ENCODE data around the gene SEMA7A.

Gene SEMA7A

DNA sequence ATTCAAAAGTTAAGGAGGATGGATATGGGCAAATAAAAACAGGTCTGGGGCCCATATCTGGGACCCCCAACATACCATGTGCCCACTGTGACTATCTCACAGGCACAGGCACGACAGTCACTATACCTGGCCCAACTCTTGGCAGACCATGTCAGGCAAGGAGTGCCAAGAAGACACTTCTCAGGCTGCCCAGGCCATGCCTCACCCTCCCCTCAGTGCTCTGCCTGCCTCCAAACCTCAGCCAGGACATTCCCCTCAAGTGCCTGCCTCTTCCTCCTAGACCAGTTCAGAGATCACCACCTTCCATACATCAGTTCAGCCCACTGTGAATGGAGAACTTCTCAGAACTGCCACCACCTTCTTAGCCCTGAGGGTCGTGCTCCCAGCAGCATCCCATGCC is 4.4 kb upstream of the SEMA7A start:
- no peak for FAIRE-seq
- no peak for DNase-seq (ENCODE audit: insufficient read length)
- TF ChIP-seq TAF1 (IDR thresholded peaks at IDR 0.05; ENCODE audit: borderline replicate concordance, low read depth, low read length): no peak
- no peak for TF ChIP-seq POLR2A (IDR thresholded peaks at IDR 0.05; ENCODE audit: low read depth, low read length)
- no peak for TF ChIP-seq POLR2AphosphoS5 (IDR thresholded peaks at IDR 0.05; ENCODE audit: low read depth, low read length)

DNA sequence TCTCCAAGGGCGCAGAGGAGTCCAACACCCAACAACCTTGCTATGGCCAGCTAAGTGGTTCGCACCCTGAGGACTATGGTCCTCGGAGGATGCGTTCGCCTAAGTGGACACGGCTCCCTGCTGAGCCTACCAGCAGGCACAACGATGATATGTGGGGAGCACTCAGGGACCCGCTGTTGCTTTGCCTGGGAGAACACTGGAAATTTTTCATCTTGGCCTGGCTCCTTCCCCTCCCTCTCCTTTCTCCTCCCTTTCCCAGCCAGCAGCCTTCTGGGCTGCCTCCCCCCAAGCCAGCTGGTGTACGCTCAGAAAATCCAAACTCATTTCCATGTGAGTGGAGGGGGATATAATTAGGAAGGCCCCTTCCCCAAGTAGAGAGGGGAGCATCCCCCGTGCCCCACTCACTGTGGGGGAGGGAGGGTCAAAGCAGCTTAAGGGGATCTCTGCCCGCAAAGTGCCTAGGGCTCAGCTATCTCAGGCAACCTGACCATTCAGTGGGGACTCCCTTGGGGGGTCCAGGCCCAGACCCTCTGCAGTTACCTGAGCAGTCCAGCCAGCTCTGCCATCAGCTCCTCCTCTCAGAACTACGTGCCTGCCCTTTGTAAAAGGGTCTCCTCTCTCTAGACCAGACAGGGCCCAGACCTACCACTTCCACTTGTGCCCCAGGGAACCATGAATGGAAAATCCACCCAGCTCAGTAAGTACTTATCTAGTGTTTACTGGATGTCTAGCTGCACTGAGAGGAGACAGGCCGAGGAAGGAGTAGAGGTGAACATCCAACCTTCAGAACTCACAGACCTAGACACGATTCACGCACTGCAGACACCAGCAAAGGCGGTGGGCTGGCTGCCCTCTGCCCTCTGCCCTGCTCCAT is 742 bp upstream of the SEMA7A start:
- TF ChIP-seq TAF1 (IDR thresholded peaks at IDR 0.05; ENCODE audit: borderline replicate concordance, low read depth, low read length) (no peak), POLR2A (IDR thresholded peaks at IDR 0.05; ENCODE audit: low read depth, low read length) (no peak), POLR2AphosphoS5 (IDR thresholded peaks at IDR 0.05; ENCODE audit: low read depth, low read length) (no peak)
- DNase-seq (ENCODE audit: insufficient read length): no peak
- peak; percentile 64 for FAIRE-seq

DNA sequence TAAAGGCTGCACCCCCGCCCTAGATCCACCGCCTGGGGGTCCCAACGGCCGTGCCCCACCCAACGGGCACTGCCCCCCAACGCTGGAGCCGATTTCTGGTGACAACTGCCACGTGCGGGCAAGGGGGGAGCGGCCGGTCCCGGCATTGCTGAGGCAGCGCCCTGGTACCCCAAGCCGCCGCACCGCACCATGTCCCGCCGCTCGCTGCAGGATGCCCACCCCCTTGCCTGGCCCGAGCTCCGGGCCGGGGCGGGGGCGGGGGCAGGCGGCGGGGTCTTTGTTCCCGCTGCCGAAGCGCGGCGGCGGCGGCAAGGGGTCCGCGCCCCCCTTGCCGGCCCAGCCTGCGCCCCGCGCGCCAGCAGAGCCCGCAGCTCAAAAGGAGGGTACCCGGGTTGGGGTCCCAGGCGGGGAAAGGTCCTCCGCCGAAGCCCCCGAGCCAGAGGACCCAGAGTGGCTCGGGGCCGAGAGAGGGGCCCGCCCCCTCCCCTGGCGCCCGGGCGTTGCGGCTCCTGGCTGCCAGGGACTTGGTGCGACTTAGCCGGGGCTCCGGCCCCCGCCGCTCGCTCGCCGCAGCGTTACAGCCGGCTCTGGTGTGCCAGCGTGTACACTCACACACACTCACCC is 678 bp downstream of the SEMA7A start:
- no peak for FAIRE-seq
- TF ChIP-seq TAF1 (IDR thresholded peaks at IDR 0.05; ENCODE audit: borderline replicate concordance, low read depth, low read length) (no peak), POLR2AphosphoS5 (IDR thresholded peaks at IDR 0.05; ENCODE audit: low read depth, low read length) (no peak), POLR2A (IDR thresholded peaks at IDR 0.05; ENCODE audit: low read depth, low read length) (no peak)
- DNase-seq (ENCODE audit: insufficient read length): no peak

DNA sequence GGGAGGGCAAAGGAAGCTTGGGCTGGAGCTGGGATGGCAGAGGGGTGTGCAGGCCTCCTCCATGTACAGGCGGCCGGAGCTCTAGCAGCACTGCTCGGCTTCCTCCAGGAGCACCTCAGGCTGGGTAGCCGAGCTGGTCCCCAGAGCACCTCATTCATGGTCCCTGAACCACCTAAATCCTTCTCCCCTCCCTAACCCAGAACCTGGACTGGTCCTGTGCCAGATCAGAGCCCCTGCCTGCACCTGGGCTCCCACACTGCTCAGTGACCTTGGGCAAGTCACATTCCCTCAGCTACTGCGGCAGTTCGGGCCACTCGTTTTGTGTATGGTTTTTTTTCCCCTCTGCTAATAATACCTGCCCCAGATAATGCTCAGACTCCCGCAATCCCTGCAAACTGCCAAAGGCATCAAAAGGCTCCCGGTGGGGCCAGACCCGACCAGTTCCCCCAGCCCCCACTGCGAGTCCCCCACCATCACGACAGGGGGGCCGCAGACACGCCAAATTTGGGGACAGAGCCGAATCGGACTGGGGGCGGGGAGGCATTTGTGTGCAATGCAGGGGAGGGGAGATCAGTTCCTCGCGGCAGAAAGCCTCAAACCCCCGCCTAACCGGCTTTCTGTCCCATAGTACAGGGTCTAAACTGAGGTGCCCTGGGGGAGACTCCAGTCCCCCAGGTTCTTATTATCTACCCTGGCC is 1.3 kb downstream of the SEMA7A start:
- FAIRE-seq (no peak), DNase-seq (ENCODE audit: insufficient read length) (no peak)
- no peak for TF ChIP-seq TAF1 (IDR thresholded peaks at IDR 0.05; ENCODE audit: borderline replicate concordance, low read depth, low read length)
- TF ChIP-seq POLR2AphosphoS5 (IDR thresholded peaks at IDR 0.05; ENCODE audit: low read depth, low read length): 0 out of 2 replicates have a peak, but pooled peaks have one; percentile 42
- peak; percentile 46; the same call in 1 of the 2 replicates for TF ChIP-seq POLR2A (IDR thresholded peaks at IDR 0.05; ENCODE audit: low read depth, low read length)

DNA sequence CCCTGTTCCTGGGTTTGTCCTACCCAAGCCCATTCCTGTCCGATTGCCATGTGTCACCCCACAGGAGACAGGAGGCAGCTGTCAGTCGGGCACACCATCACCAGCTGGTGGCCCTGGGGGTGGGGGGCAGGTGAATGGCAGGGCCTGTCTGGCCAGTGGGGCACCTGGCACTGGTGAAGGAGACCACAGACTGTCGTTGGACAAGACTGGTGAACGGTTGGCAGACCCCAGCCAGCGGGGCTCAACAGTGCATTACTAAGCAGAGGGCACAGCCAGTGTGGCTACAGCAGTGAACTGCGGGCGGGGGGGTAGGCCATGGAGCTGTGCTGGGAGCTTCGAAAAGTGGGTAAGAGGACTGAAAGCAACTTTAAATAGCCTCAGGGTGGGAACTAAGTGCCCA is 2.1 kb downstream of the SEMA7A start:
- TF ChIP-seq TAF1 (IDR thresholded peaks at IDR 0.05; ENCODE audit: borderline replicate concordance, low read depth, low read length) (no peak), POLR2AphosphoS5 (IDR thresholded peaks at IDR 0.05; ENCODE audit: low read depth, low read length) (0 out of 2 replicates have a peak, but pooled peaks have one; percentile 16)
- FAIRE-seq (no peak), DNase-seq (ENCODE audit: insufficient read length) (no peak)

DNA sequence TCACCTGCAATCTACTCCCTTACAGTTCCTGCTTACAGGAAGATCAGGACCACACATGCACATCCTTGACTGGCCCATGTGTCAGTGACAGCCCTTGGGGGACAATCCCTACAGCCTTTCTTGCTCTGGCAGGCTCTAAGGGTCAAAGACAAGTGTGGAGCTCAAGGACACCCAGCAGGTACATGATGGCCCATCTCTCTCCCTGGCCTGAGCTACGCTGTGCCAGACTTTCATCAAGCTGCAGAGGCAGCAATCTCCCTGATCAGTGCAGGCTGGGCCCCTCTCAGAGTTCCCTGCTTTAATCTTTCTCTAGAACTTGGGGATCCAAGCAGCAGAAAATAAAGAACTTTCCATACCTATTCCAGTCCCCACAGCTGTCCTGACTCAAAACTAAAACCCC is 2.6 kb downstream of the SEMA7A start:
- no peak for DNase-seq (ENCODE audit: insufficient read length)
- FAIRE-seq: no peak
- TF ChIP-seq TAF1 (IDR thresholded peaks at IDR 0.05; ENCODE audit: borderline replicate concordance, low read depth, low read length) (no peak), POLR2A (IDR thresholded peaks at IDR 0.05; ENCODE audit: low read depth, low read length) (no peak), POLR2AphosphoS5 (IDR thresholded peaks at IDR 0.05; ENCODE audit: low read depth, low read length) (no peak)

DNA sequence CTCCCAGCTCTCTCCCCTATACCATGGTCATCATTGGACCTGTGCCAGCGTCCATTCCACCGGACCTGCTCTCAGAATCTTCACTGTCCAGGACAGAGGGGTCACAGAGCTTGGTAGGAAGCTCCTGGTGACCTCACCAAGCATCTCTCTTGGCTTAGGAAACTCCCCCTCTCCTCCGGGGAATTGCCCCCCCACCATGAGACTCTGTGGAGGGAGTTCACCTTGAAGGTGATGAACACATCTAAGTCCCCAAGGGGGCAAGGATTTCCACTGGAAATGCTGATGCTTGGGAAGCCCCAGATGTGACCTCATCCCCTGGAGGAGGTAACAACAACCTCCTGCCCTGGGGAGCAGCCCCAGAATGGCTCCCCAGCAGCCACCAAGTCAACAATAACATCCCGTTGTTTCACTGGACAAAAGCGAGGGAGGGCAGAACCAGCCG is 3.2 kb downstream of the SEMA7A start:
- no peak for FAIRE-seq
- no peak for DNase-seq (ENCODE audit: insufficient read length)
- TF ChIP-seq POLR2A (IDR thresholded peaks at IDR 0.05; ENCODE audit: low read depth, low read length) (no peak; the same call in 1 of the 2 replicates), POLR2AphosphoS5 (IDR thresholded peaks at IDR 0.05; ENCODE audit: low read depth, low read length) (no peak), TAF1 (IDR thresholded peaks at IDR 0.05; ENCODE audit: borderline replicate concordance, low read depth, low read length) (no peak)

DNA sequence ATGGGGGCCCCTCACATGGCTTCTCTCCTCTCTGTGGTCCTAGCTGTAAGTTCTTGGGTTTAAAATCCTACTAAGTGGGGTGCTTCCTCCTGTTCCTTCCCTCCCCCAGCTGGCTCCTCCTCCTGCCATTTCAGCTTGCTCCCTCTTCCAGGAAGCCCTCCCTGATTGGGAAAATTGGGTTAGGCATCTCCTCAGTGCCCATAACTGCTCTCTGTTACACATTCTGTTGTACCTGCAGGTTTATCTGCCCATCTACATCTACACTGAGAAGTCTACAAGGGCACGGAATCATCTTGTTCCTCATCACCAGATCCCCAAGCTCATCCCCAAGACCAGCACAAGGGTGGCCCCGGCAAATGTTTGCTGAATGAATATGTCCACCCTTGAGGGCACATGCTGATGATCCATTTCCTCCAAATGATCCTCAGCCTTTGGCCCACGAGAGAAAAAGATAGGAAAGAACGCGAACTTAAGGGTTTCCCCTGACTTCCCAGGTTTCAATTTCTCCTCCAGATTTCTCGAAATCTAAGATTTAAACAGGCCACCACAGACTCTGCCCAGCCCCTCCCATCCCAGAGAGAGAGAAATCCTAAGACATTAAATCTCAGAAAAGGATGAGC is 3.9 kb downstream of the SEMA7A start:
- TF ChIP-seq TAF1 (IDR thresholded peaks at IDR 0.05; ENCODE audit: borderline replicate concordance, low read depth, low read length) (no peak), POLR2AphosphoS5 (IDR thresholded peaks at IDR 0.05; ENCODE audit: low read depth, low read length) (no peak), POLR2A (IDR thresholded peaks at IDR 0.05; ENCODE audit: low read depth, low read length) (no peak)
- DNase-seq (ENCODE audit: insufficient read length) (no peak), FAIRE-seq (no peak)

DNA sequence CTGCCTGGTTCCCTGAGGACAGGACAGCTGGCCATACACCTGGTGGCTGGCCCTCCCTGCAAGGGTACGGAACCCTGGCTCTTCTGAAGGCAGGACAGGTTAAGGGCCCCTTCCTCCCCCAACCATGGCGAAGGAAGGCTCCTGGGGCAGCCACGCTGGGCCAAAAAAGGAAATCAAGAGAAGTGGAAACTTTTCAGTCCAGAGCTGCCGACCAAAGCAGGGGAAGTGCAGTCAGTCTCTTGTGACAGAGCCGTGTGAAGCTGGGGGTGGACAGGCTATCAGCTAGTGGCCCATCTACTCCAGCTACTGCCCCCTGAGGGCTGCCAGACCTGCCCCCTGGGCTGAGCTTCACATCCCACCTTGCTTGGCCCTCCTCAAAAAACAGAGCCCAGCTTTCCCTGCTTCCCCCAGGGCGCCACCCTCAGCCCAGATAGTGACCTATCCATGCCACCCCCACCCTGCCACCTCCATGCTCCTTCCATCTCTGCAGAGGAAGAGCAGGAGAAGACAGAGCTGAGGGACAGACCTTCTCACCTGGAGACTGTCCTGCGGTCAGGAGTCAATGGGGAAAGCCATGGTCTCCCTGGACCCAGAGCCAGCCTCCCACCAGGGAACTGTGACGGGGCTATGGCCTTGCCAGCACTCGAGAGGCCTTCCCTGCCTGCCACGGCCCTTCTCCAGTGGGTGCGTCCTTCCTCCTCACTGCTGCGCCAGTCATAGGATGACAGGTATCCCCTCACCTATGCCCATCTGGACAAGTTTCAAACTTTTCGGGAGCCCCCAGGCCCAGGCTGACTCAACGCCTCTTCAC is 4.6 kb downstream of the SEMA7A start:
- FAIRE-seq (peak; percentile 14), DNase-seq (ENCODE audit: insufficient read length) (no peak)
- no peak for TF ChIP-seq POLR2A (IDR thresholded peaks at IDR 0.05; ENCODE audit: low read depth, low read length)
- TF ChIP-seq POLR2AphosphoS5 (IDR thresholded peaks at IDR 0.05; ENCODE audit: low read depth, low read length): no peak; the same call in 1 of the 2 replicates
- no peak for TF ChIP-seq TAF1 (IDR thresholded peaks at IDR 0.05; ENCODE audit: borderline replicate concordance, low read depth, low read length)

DNA sequence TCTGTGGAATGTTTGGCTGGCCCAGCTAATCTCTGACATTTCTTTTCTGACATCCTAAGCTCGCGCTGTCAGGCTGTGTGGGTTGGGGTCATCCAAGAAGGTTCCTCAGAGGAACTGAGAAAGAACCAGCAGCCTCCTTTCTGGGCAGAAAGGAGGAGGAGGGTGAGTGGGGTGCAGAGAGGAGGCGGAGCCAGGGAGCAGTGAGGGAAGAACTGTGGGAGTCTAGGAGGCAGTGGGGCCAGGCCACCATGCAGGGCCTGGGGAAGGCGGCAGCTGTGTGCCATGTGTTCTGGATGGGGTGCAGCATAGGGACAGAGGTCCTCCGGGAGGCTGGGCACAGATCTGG is 5.3 kb downstream of the SEMA7A start:
- no peak for DNase-seq (ENCODE audit: insufficient read length)
- TF ChIP-seq POLR2A (IDR thresholded peaks at IDR 0.05; ENCODE audit: low read depth, low read length) (no peak), TAF1 (IDR thresholded peaks at IDR 0.05; ENCODE audit: borderline replicate concordance, low read depth, low read length) (no peak), POLR2AphosphoS5 (IDR thresholded peaks at IDR 0.05; ENCODE audit: low read depth, low read length) (no peak)
- FAIRE-seq: no peak

All from GM12892 (cell line).